ENCODE measurements around the gene NSUN2. TPM values are rescaled to one million over a fixed set of nuclear protein-coding genes. Genes with fewer than 3 reads are reported as not detected.

The NSUN2 gene
- total RNA-seq, 2 experiments from 2014 or later: 130 to 134 TPM

- ChIA-PET POLR2A (interaction anchor here (0.6 kb wide), 1 partner anchor 10 kb away, joined by 3 read pairs; no protein-coding TSS in a partner anchor), CTCF (interaction anchor here (1.5 kb wide), 1 partner anchor 13 kb away, joined by 3 read pairs; no protein-coding TSS in a partner anchor)
Measured at GRCh38 chr5:6611334-6612256, 21.2 kb downstream of the NSUN2 start.

GRCh38 chr5:6608016-6608415 is 24.8 kb downstream of the NSUN2 start:
- CTCF ChIA-PET: no interaction called here
- POLR2A ChIA-PET: no interaction called here

GRCh38 chr5:6607559-6607936 is 25.3 kb downstream of the NSUN2 start:
- POLR2A ChIA-PET: no interaction called here
- CTCF ChIA-PET: no interaction called here

GRCh38 chr5:6606884-6607558 is 25.8 kb downstream of the NSUN2 start:
- ChIA-PET POLR2A (no interaction called here), CTCF (no interaction called here)

GRCh38 chr5:6604946-6605345 is 27.9 kb downstream of the NSUN2 start:
- CTCF ChIA-PET: interaction anchor here (1.3 kb wide), 1 partner anchor 10 kb away, joined by 3 read pairs; no protein-coding TSS in a partner anchor
- POLR2A ChIA-PET: no interaction called here

GRCh38 chr5:6604341-6604740 is 28.5 kb downstream of the NSUN2 start:
- CTCF ChIA-PET: no interaction called here
- POLR2A ChIA-PET: no interaction called here

GRCh38 chr5:6603643-6604042 is 29.2 kb downstream of the NSUN2 start:
- ChIA-PET CTCF (no interaction called here), POLR2A (no interaction called here)

- ChIA-PET POLR2A (no interaction called here), CTCF (no interaction called here)
Measured at GRCh38 chr5:6602441-6602840, 30.4 kb downstream of the NSUN2 start.

- ChIA-PET CTCF (no interaction called here), POLR2A (interaction anchor here (0.5 kb wide), 1 partner anchor 10 kb away, joined by 3 read pairs; no protein-coding TSS in a partner anchor)
Measured at GRCh38 chr5:6601816-6602215, 31.0 kb downstream of the NSUN2 start.

GRCh38 chr5:6601271-6601670 is 31.6 kb downstream of the NSUN2 start:
- POLR2A ChIA-PET: interaction anchor here (0.5 kb wide), 1 partner anchor 10 kb away, joined by 3 read pairs; no protein-coding TSS in a partner anchor
- CTCF ChIA-PET: no interaction called here

GRCh38 chr5:6599739-6600138 is 33.1 kb downstream of the NSUN2 start:
- POLR2A ChIA-PET: no interaction called here
- CTCF ChIA-PET: no interaction called here

- POLR2A ChIA-PET: no interaction called here
- CTCF ChIA-PET: interaction anchor here (1.6 kb wide), 1 partner anchor 14 kb away, joined by 3 read pairs; no protein-coding TSS in a partner anchor
Measured at GRCh38 chr5:6598351-6598900, 34.4 kb downstream of the NSUN2 start.

GRCh38 chr5:6597557-6597956 is 35.3 kb downstream of the NSUN2 start:
- ChIA-PET POLR2A (no interaction called here), CTCF (interaction anchor here (1.6 kb wide), 1 partner anchor 15 kb away, joined by 3 read pairs; no protein-coding TSS in a partner anchor)

- ChIA-PET POLR2A (no interaction called here), CTCF (no interaction called here)
Measured at GRCh38 chr5:6596388-6596787, 36.5 kb downstream of the NSUN2 start.

- ChIA-PET CTCF (interaction anchor here (1.1 kb wide), 1 partner anchor 171 kb away, joined by 7 read pairs; no protein-coding TSS in a partner anchor), POLR2A (no interaction called here)
Measured at GRCh38 chr5:6595405-6595804, 37.4 kb downstream of the NSUN2 start.

GRCh38 chr5:6594066-6594465 is 38.8 kb downstream of the NSUN2 start:
- ChIA-PET CTCF (interaction anchor here (1.1 kb wide), 1 partner anchor 173 kb away, joined by 7 read pairs; no protein-coding TSS in a partner anchor), POLR2A (no interaction called here)

- ChIA-PET POLR2A (no interaction called here), CTCF (no interaction called here)
Measured at GRCh38 chr5:6593148-6594016, 39.5 kb downstream of the NSUN2 start.

GRCh38 chr5:6592601-6593000 is 40.2 kb downstream of the NSUN2 start:
- ChIA-PET CTCF (no interaction called here), POLR2A (no interaction called here)

GRCh38 chr5:6591671-6592288 is 41.1 kb downstream of the NSUN2 start:
- ChIA-PET CTCF (no interaction called here), POLR2A (no interaction called here)
